ENCODE results near the gene BACH2. TPM values are rescaled to one million over a fixed set of nuclear protein-coding genes. Genes with fewer than 3 reads are reported as not detected.
A peak's percentile ranks its signal among the peaks of the same experiment; 100 is the strongest.

Gene BACH2
- total and polyA plus RNA-seq, 2 of the 4 experiments (the other 2 are of a cell fraction): 1.3 to 1.4 TPM

DNA sequence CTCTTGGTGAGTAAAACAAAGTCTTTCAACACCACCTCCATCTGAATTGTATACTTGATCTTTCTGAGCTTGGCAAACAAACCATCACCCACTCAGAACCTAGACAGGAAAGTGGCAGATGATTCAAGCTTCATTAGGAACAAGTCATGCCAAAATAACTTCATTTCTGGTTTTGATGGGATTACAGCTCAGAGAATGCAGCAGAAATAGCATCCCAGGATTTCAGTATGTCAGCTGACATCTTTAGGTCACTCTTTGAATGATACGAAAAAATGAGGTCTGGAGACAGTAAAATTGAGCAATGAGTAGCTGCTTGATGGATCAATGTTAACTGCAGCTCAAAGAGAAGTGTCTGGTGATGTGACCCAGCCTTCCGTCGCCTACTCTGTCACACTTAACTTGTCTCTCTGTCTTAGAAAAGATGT, 310.0 kb downstream of the BACH2 start (continued):
- no peak for TF ChIP-seq MXI1 (IDR thresholded peaks at IDR 0.05; ENCODE audit: borderline replicate concordance, low read depth, low read length)

DNA sequence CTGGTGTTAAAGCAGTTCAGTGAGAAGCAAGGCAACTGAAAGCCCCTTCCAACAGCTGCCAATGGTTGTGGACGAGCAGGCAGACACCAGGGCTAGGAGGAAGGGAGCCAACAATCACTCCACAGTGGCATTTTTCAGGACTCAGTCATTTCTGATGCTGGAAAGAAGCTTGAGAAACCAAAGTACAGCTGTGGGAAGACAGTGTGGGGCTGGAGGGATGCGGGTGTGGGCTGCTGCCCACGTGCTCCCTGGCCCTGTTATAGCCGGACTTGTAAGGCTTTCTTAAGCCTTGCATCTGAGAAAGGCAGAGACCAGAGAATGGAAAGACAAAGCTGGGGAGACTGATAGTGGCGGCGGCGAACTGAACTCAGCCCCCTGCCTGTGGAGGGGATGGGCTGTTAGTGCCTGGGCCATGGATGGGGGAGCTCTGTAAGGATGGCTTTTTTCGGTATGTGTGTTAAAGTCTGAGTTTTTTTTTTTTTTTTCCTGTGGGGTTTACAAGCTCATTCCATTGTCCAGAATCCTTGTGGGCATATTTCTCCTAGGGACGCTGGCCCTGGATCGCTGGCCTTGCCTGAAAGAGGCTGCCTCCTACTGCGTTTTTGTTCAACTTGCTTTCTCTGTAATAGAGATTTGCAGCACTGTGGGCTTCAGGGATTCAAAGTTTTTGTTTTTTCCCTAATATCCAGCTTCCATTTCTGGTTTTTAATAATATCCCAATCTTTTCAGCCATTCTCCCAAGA, 310.7 kb downstream of the BACH2 start:
- peaks cover 22% of the 10 kb centered on the region for H3K4me1 ChIP-seq (ENCODE audit: control insufficient read depth, insufficient read depth, low read length)
- CTCF ChIA-PET: interaction anchor here (0.7 to 1.4 kb wide), 4 partner anchors 11 to 408 kb away, joined by 3 to 4 read pairs (median 4); no protein-coding TSS in a partner anchor
- in situ Hi-C loops (cut with MboI; ENCODE audit: low sequenced_read_pairs): no loop called here
- peaks cover 6% of the 10 kb centered on the region for H3K9me1 ChIP-seq (ENCODE audit: insufficient read depth, low read length)
- DNase-seq (peak; percentile 96), ATAC-seq (ENCODE audit: low read depth) (peak; percentile 76)
- H2AFZ ChIP-seq (replicated peaks; ENCODE audit: low read length, poor library complexity): peak overlapping the region; percentile 84
- peak overlapping the region; percentile 73 for H2BK5ac ChIP-seq (ENCODE audit: low read depth, low read length, poor library complexity, severe bottlenecking)
- 0 out of 2 replicates have a peak overlapping the region, but pooled peaks have one; percentile 28 for H4K5ac ChIP-seq (ENCODE audit: low read depth, low read length)
- WGBS, 2 experiments (ENCODE audit: extremely low coverage in 2 of 2, insufficient read length in 1 of 2): 11% methylated on average over 3 of the region's 11 CpGs; no CpG with 5 or more reads in 1 of the 2 experiments
- peak overlapping the region; percentile 84 for H3K14ac ChIP-seq (replicated peaks; ENCODE audit: low read depth, low read length)
- H3K27ac ChIP-seq (ENCODE audit: insufficient read depth, low read length): peak overlapping the region; percentile 70
- H3K23ac ChIP-seq (ENCODE audit: low read depth, low read length): peak overlapping the region; percentile 62
- no peaks in the 10 kb centered on the region; a peak in 1 of 4 replicates for H3K79me1 ChIP-seq (ENCODE audit: low read depth in 1 of 2, low read length in 2 of 2)
- TF ChIP-seq, protein P1, sequence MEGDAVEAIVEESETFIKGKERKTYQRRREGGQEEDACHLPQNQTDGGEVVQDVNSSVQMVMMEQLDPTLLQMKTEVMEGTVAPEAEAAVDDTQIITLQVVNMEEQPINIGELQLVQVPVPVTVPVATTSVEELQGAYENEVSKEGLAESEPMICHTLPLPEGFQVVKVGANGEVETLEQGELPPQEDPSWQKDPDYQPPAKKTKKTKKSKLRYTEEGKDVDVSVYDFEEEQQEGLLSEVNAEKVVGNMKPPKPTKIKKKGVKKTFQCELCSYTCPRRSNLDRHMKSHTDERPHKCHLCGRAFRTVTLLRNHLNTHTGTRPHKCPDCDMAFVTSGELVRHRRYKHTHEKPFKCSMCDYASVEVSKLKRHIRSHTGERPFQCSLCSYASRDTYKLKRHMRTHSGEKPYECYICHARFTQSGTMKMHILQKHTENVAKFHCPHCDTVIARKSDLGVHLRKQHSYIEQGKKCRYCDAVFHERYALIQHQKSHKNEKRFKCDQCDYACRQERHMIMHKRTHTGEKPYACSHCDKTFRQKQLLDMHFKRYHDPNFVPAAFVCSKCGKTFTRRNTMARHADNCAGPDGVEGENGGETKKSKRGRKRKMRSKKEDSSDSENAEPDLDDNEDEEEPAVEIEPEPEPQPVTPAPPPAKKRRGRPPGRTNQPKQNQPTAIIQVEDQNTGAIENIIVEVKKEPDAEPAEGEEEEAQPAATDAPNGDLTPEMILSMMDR (conservative IDR thresholded peaks at IDR 0.05; ENCODE audit: low read depth, low read length): no peak
- TF ChIP-seq CHD1 (IDR thresholded peaks at IDR 0.05; ENCODE audit: low read depth, low read length): no peak
- TF ChIP-seq FOS (IDR thresholded peaks at IDR 0.05; ENCODE audit: low read depth, low read length): peak; percentile 36; the same call in 1 of the 2 replicates
- TF ChIP-seq, protein P2, sequence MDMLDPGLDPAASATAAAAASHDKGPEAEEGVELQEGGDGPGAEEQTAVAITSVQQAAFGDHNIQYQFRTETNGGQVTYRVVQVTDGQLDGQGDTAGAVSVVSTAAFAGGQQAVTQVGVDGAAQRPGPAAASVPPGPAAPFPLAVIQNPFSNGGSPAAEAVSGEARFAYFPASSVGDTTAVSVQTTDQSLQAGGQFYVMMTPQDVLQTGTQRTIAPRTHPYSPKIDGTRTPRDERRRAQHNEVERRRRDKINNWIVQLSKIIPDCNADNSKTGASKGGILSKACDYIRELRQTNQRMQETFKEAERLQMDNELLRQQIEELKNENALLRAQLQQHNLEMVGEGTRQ (IDR thresholded peaks at IDR 0.05; ENCODE audit: low read depth, low read length): peak; percentile 90
- peak; percentile 35; the same call in 1 of the 2 replicates for TF ChIP-seq BHLHE40 (IDR thresholded peaks at IDR 0.05; ENCODE audit: low read depth, low read length)
- peak; percentile 51; the same call in 1 of the 2 replicates for TF ChIP-seq POLR2A (IDR thresholded peaks at IDR 0.05; ENCODE audit: low read depth, low read length)
- TF ChIP-seq CEBPB (IDR thresholded peaks at IDR 0.05; ENCODE audit: low read depth, low read length): peak; percentile 35; the same call in 1 of the 2 replicates
- no peak for TF ChIP-seq RFX5 (IDR thresholded peaks at IDR 0.05; ENCODE audit: low read depth, low read length)
- TF ChIP-seq MXI1 (IDR thresholded peaks at IDR 0.05; ENCODE audit: borderline replicate concordance, low read depth, low read length): peak; percentile 71; the same call in 1 of the 2 replicates
- POLR2A ChIA-PET (ENCODE audit: unreplicated experiment): interaction anchor here (0.6 kb wide), 1 partner anchor 233 kb away, joined by 4 read pairs; no protein-coding TSS in a partner anchor
- H3K56ac ChIP-seq (ENCODE audit: extremely low read depth, insufficient read depth, low read length): peak overlapping the region; percentile 60; the same call in 1 of the 2 replicates
- H2BK20ac ChIP-seq (ENCODE audit: low read depth, low read length): peak overlapping the region; percentile 89
- peak overlapping the region; percentile 64 for H3K18ac ChIP-seq (ENCODE audit: low read depth, low read length)
- no peaks in the 10 kb centered on the region for H3K9me3 ChIP-seq (ENCODE audit: control insufficient read depth, insufficient read depth, low read length)
- peak overlapping the region; percentile 97 for H2BK120ac ChIP-seq (ENCODE audit: low read depth, low read length)
- peak overlapping the region in 1 of 2 experiments; percentile 90; a peak in 2 of 4 replicates for H4K8ac ChIP-seq (ENCODE audit: low read depth in 2 of 2, low read length in 2 of 2)
- H3K4me2 ChIP-seq (ENCODE audit: low read depth, low read length): peak overlapping the region; percentile 66
- no peak overlapping the region for H2BK15ac ChIP-seq (ENCODE audit: low read depth, low read length)
- H3K27me3 ChIP-seq (ENCODE audit: control insufficient read depth, insufficient read depth, low read length): no peaks in the 10 kb centered on the region
- H3K4ac ChIP-seq (ENCODE audit: low read depth, low read length): peak overlapping the region; percentile 94
- H3K4me3 ChIP-seq (ENCODE audit: insufficient read depth, low read depth, low read length): no peak overlapping the region
- H2AK5ac ChIP-seq (ENCODE audit: low read depth, low read length): peak overlapping the region; percentile 60
- peak overlapping the region; percentile 37; the same call in 1 of the 2 replicates for H3K9ac ChIP-seq (ENCODE audit: low read depth, low read length)
- H4K91ac ChIP-seq (ENCODE audit: insufficient read depth, low read depth, low read length): peak overlapping the region; percentile 51
- BruUV-seq (replicated peaks): no TSS peak
- no peaks in the 10 kb centered on the region for H3K36me3 ChIP-seq (ENCODE audit: control insufficient read depth, insufficient read depth, low read length)
- dilution Hi-C loops (cut with HindIII; ENCODE audit: low sequenced_read_pairs, unreplicated experiment): no loop called here
- peak overlapping the region; percentile 59 for H2AK9ac ChIP-seq (replicated peaks; ENCODE audit: low read depth, low read length, poor library complexity)
- no peaks in the 10 kb centered on the region for H4K20me1 ChIP-seq (ENCODE audit: insufficient read depth, low read length)
- intact Hi-C loops (cut with micrococcal nuclease): loop anchor here (5.0 kb wide), 1 partner anchor 111 kb away; no protein-coding TSS in a partner anchor
